OCI-LY7 (cell line): ENCODE results near the gene DCP1B. TPM values are rescaled to one million over a fixed set of nuclear protein-coding genes. Genes with fewer than 3 reads are reported as not detected.

Experiments
- BruUV-seq: library from RNA; stranded (reverse); fragments of 400-500 nt; replicated peaks from 2 replicates; lab custom pipeline; 2021; lab: Mats Ljungman, UMichigan
- CTCF ChIA-PET: fragments of 300-600 bp; sonication (Branson Sonifier 250); formaldehyde crosslinking; loops from one replicate; lab custom pipeline; 2022; ENCODE audit warnings: antibody characterized with exemption; ENCODE audit not compliant: unreplicated experiment; lab: Charles Lee
- POLR2A ChIA-PET: fragments of 300-600 bp; sonication (Branson Sonifier 250); formaldehyde crosslinking; loops from one replicate; lab custom pipeline; 2022; ENCODE audit warnings: antibody characterized with exemption; lab: Charles Lee
- DNase-seq: peaks from one replicate; pipeline ENCODE4 v3.0.0-alpha.2; 2015; ENCODE audit warnings: low spot score
- H2AFZ ChIP-seq: fragments of 200-600 bp; sonication (generic), shearing (Covaris generic); 2 replicates; pipeline ENCODE4 v1.6.1; 2014; ENCODE audit warnings: mild to moderate bottlenecking, antibody characterized with exemption, low read length, moderate library complexity
- H3K27ac ChIP-seq: fragments of 200-600 bp; sonication (generic); 2 replicates; pipeline ENCODE4 v1.5.1; 2014; ENCODE audit warnings: mixed run types, low read depth, mild to moderate bottlenecking, moderate library complexity, low read length, inconsistent platforms; ENCODE audit not compliant: poor library complexity, severe bottlenecking
- H3K36me3 ChIP-seq: fragments of 200-600 bp; sonication (generic); 2 replicates; pipeline ENCODE4 v1.6.1; 2014; ENCODE audit warnings: mild to moderate bottlenecking, antibody characterized with exemption, low read length, moderate library complexity, mixed read lengths; ENCODE audit not compliant: insufficient read depth
- H3K4me1 ChIP-seq: fragments of 200-600 bp; sonication (generic); 2 replicates; pipeline ENCODE4 v1.5.1; 2014; ENCODE audit warnings: mild to moderate bottlenecking, low read length; ENCODE audit not compliant: insufficient read depth, poor library complexity, severe bottlenecking
- H3K4me2 ChIP-seq: fragments of 200-600 bp; sonication (generic); 2 replicates; pipeline ENCODE4 v1.6.1; 2014; ENCODE audit warnings: mild to moderate bottlenecking, low read length
- H3K4me3 ChIP-seq: fragments of 200-600 bp; sonication (generic); 2 replicates; pipeline ENCODE4 v1.5.1; 2014; ENCODE audit warnings: mild to moderate bottlenecking, low read depth, low read length; ENCODE audit not compliant: poor library complexity, severe bottlenecking
- H3K79me2 ChIP-seq: fragments of 200-600 bp; sonication (generic); 2 replicates; pipeline ENCODE4 v1.6.1; 2016; ENCODE audit warnings: low read depth, mild to moderate bottlenecking, low read length, moderate library complexity, mixed read lengths; ENCODE audit not compliant: insufficient read depth
- H3K9me2 ChIP-seq: fragments of 200-600 bp; sonication (generic); 2 replicates; pipeline ENCODE4 v1.6.1; 2016; ENCODE audit warnings: mild to moderate bottlenecking, low read length, mixed read lengths; ENCODE audit not compliant: insufficient read depth
- H3K9me3 ChIP-seq: fragments of 200-600 bp; sonication (generic); 2 replicates; pipeline ENCODE4 v1.6.1; 2014; ENCODE audit warnings: mild to moderate bottlenecking, mixed run types, low read length, mixed read lengths
- H4K20me1 ChIP-seq: fragments of 200-600 bp; sonication (generic); 2 replicates; pipeline ENCODE4 v1.6.1; 2014; ENCODE audit warnings: mild to moderate bottlenecking, antibody characterized with exemption, low read length, moderate library complexity, mixed read lengths; ENCODE audit not compliant: insufficient read depth
- CTCF ChIP-seq: fragments of 200-600 bp; sonication (generic); conservative IDR thresholded peaks from 2 replicates; pipeline ENCODE4 v1.5.1; 2014; ENCODE audit warnings: mild to moderate bottlenecking, antibody characterized with exemption, low read length, moderate library complexity, mixed read lengths
- EZH2phosphoT487 ChIP-seq: fragments of 200-600 bp; sonication (generic); IDR thresholded peaks from 2 replicates; pipeline ENCODE4 v1.6.1; 2018; ENCODE audit warnings: low read depth, borderline replicate concordance, mild to moderate bottlenecking, mixed run types, antibody characterized with exemption, low read length, moderate library complexity, mixed read lengths
- intact Hi-C: fragments of 100-400 bp; cut with micrococcal nuclease; formaldehyde crosslinking; loops from one replicate; pipeline ENCODE4 v1.10.0; 2022; ENCODE audit not compliant: unreplicated experiment
- total RNA-seq, 2 experiments: library from RNA; depleted of rRNA in 1 of 2; stranded (reverse); fragments of >200 nt in 1 of 2; shearing (Covaris generic) in 1 of 2; gene quantifications; 2 replicates each; pipeline ENCODE4 v1.2.3, GENCODE V29; 2014 to 2022

DCP1B gene
- total RNA-seq, 2 experiments from 2014 or later = 14.2 to 15.5 TPM

- Histone ChIP-seq H3K36me3 (peaks cover 3% of the 10 kb centered on the region; the same call in 1 of the 2 replicates), H3K27ac (no peak overlapping the region), H2AFZ (no peak overlapping the region), H3K4me3 (no peak overlapping the region), H3K79me2 (no peaks in the 10 kb centered on the region), H3K9me2 (no peaks in the 10 kb centered on the region), H3K4me2 (no peak overlapping the region), H3K9me3 (no peaks in the 10 kb centered on the region), H3K4me1 (no peaks in the 10 kb centered on the region), H4K20me1 (no peaks in the 10 kb centered on the region; the same call in 1 of the 2 replicates)
- ChIA-PET CTCF (interaction anchor here (0.8 to 1.5 kb wide), 7 partner anchors 10 to 307 kb away, joined by 3 to 8 read pairs (median 3); no protein-coding TSS in a partner anchor), POLR2A (interaction anchor here (0.7 to 0.8 kb wide), 2 partner anchors 9 to 14 kb away, joined by 3 to 6 read pairs; no protein-coding TSS in a partner anchor)
- DNase-seq = no peak
- intact Hi-C loops = no loop called here
- no peak for TF ChIP-seq EZH2phosphoT487
- no peak for TF ChIP-seq CTCF
- no TSS peak for BruUV-seq
Observed at GRCh38 chr12:1939331-1939730, 64.9 kb downstream of the DCP1B start.

GRCh38 chr12:1937481-1938224, 66.6 kb downstream of the DCP1B start:
- Histone ChIP-seq H3K4me3 (no peak overlapping the region), H4K20me1 (no peaks in the 10 kb centered on the region; the same call in 1 of the 2 replicates), H3K4me1 (peaks cover 9% of the 10 kb centered on the region), H3K36me3 (peaks cover 3% of the 10 kb centered on the region; the same call in 1 of the 2 replicates), H3K9me3 (no peaks in the 10 kb centered on the region), H3K4me2 (no peak overlapping the region), H3K27ac (no peak overlapping the region), H2AFZ (no peak overlapping the region), H3K9me2 (no peaks in the 10 kb centered on the region), H3K79me2 (no peaks in the 10 kb centered on the region)
- TF ChIP-seq EZH2phosphoT487 (no peak), CTCF (no peak)
- POLR2A ChIA-PET = no interaction called here
- CTCF ChIA-PET = no interaction called here
- DNase-seq = no peak
- BruUV-seq = no TSS peak
- intact Hi-C loops = no loop called here
